ENCODE results near the gene LRRC17.

LRRC17 gene

DNA sequence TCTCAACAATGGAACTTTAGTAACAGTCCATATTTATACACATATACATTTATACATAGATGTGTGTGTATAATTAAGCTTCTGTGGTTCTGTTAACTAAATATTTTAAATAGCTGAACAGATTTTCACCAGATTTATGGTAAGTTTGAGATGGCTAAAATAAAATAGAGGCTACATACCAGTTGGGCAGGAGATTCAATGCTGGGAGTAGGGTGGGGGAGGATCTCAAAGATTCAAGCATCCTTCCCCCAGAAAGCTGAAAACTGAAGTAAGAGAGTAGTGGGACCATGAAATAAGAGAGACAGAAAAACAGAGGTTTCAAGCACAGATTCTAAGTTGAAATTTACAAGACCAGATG lies 14.0 kb downstream of the LRRC17 start:
- Histone ChIP-seq H3K27me3 (ENCODE audit: insufficient read depth, low read length) (no peaks in the 10 kb centered on the region), H3K9me3 (ENCODE audit: insufficient read depth, low read depth, low read length) (no peaks in the 10 kb centered on the region), H3K9ac (ENCODE audit: low read depth, low read length) (no peak overlapping the region), H3K4me3 (ENCODE audit: low read length) (no peak overlapping the region), H3K4me1 (ENCODE audit: insufficient read depth, low read length) (peaks cover 22% of the 10 kb centered on the region), H3K27ac (ENCODE audit: low read depth, low read length) (no peak overlapping the region), H3K36me3 (ENCODE audit: insufficient read depth, low read length) (peaks cover 3% of the 10 kb centered on the region; the same call in 1 of the 2 replicates)

DNA sequence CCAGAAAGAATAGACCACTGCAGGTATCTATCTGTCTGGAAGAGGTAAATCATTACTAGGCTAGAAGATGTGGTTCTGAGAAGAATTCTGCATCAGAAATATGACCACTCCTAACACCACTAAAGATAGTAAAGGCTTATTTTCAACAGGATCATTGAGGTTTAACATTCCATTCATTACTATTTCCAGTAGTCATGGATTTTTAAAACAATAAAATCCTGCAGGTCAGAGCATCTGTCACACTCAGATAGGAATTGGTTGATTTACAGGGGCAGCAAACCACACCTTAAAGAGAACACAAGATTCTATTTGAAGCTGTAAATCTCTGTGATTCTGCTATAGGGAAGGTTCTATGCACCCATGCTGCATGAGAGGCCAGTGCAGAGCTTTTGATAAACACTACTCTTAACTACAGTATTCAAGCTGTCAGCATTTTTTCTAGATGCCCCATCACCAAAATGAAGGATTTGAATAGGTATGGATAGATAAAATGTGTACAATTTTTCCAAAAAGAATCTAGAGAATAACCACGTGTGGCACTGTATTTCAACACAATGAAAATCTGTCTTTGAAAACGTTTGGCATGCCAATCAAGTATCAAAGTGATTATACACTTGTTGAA lies 14.6 kb downstream of the LRRC17 start:
- WGBS: 47% methylated on average over 2 of the region's 2 CpGs
- Histone ChIP-seq H3K27ac (ENCODE audit: low read depth, low read length) (no peak overlapping the region), H3K27me3 (ENCODE audit: insufficient read depth, low read length) (no peaks in the 10 kb centered on the region), H3K9me3 (ENCODE audit: insufficient read depth, low read depth, low read length) (no peaks in the 10 kb centered on the region), H3K4me1 (ENCODE audit: insufficient read depth, low read length) (peaks cover 26% of the 10 kb centered on the region), H3K36me3 (ENCODE audit: insufficient read depth, low read length) (peaks cover 3% of the 10 kb centered on the region; the same call in 1 of the 2 replicates), H3K9ac (ENCODE audit: low read depth, low read length) (no peak overlapping the region), H3K4me3 (ENCODE audit: low read length) (no peak overlapping the region)

DNA sequence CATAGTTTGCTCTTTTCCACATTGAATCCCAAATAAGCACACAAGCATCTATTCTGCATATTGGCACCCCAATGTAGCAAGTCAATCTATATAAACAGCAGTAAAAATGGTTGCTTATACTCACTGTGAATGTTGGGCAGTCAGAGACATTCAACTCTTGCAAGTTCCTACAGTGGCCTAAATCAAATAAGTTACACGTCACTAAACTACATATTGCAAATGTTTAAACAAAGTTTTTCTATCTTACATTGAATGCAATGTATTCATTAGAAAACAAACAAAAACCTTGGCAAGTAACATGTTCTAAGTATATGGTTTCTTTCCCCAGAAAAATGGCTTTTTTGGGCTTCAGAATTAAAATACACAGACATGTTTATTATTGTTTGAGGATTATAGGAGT lies 19.0 kb downstream of the LRRC17 start:
- Histone ChIP-seq H3K9me3 (ENCODE audit: insufficient read depth, low read depth, low read length) (no peaks in the 10 kb centered on the region), H3K27me3 (ENCODE audit: insufficient read depth, low read length) (no peaks in the 10 kb centered on the region), H3K4me3 (ENCODE audit: low read length) (no peak overlapping the region), H3K4me1 (ENCODE audit: insufficient read depth, low read length) (peaks cover 59% of the 10 kb centered on the region), H3K27ac (ENCODE audit: low read depth, low read length) (no peak overlapping the region), H3K36me3 (ENCODE audit: insufficient read depth, low read length) (no peaks in the 10 kb centered on the region), H3K9ac (ENCODE audit: low read depth, low read length) (no peak overlapping the region)
- WGBS: 100% methylated on average over 1 of the region's 1 CpG

GRCh38 chr7:102933763-102934162 lies 21.0 kb downstream of the LRRC17 start:
- Histone ChIP-seq H3K27me3 (ENCODE audit: insufficient read depth, low read length) (no peaks in the 10 kb centered on the region), H3K36me3 (ENCODE audit: insufficient read depth, low read length) (no peaks in the 10 kb centered on the region), H3K4me3 (ENCODE audit: low read length) (peak overlapping the region; percentile 17; the same call in 1 of the 2 replicates), H3K9ac (ENCODE audit: low read depth, low read length) (peak overlapping the region; percentile 62; the same call in 1 of the 2 replicates), H3K27ac (ENCODE audit: low read depth, low read length) (peak overlapping the region; percentile 96), H3K4me1 (ENCODE audit: insufficient read depth, low read length) (peaks cover 58% of the 10 kb centered on the region), H3K9me3 (ENCODE audit: insufficient read depth, low read depth, low read length) (no peaks in the 10 kb centered on the region)
- 22% methylated on average over 15 of the region's 15 CpGs for WGBS

DNA sequence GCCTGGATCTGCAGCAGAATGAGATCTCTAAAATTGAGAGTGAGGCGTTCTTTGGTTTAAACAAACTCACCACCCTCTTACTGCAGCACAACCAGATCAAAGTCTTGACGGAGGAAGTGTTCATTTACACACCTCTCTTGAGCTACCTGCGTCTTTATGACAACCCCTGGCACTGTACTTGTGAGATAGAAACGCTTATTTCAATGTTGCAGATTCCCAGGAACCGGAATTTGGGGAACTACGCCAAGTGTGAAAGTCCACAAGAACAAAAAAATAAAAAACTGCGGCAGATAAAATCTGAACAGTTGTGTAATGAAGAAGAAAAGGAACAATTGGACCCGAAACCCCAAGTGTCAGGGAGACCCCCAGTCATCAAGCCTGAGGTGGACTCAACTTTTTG lies 21.4 kb downstream of the LRRC17 start:
- Histone ChIP-seq H3K36me3 (ENCODE audit: insufficient read depth, low read length) (no peaks in the 10 kb centered on the region), H3K27me3 (ENCODE audit: insufficient read depth, low read length) (no peaks in the 10 kb centered on the region), H3K9ac (ENCODE audit: low read depth, low read length) (peak overlapping the region; percentile 62; the same call in 1 of the 2 replicates), H3K9me3 (ENCODE audit: insufficient read depth, low read depth, low read length) (no peaks in the 10 kb centered on the region), H3K27ac (ENCODE audit: low read depth, low read length) (peak overlapping the region; percentile 96), H3K4me1 (ENCODE audit: insufficient read depth, low read length) (peaks cover 62% of the 10 kb centered on the region), H3K4me3 (ENCODE audit: low read length) (peak overlapping the region; percentile 17; the same call in 1 of the 2 replicates)
- 67% methylated on average over 8 of the region's 8 CpGs for WGBS

GRCh38 chr7:102934701-102935100 lies 21.9 kb downstream of the LRRC17 start:
- peak overlapping the region; percentile 62; the same call in 1 of the 2 replicates for H3K9ac ChIP-seq (ENCODE audit: low read depth, low read length)
- H3K4me1 ChIP-seq (ENCODE audit: insufficient read depth, low read length): peaks cover 62% of the 10 kb centered on the region
- no peaks in the 10 kb centered on the region for H3K9me3 ChIP-seq (ENCODE audit: insufficient read depth, low read depth, low read length)
- peak overlapping the region; percentile 96 for H3K27ac ChIP-seq (ENCODE audit: low read depth, low read length)
- H3K27me3 ChIP-seq (ENCODE audit: insufficient read depth, low read length): no peaks in the 10 kb centered on the region
- H3K36me3 ChIP-seq (ENCODE audit: insufficient read depth, low read length): no peaks in the 10 kb centered on the region
- WGBS: 25% methylated on average over 2 of the region's 3 CpGs
- H3K4me3 ChIP-seq (ENCODE audit: low read length): peak overlapping the region; percentile 12; the same call in 1 of the 2 replicates

GRCh38 chr7:102935450-102936115 lies 22.8 kb downstream of the LRRC17 start:
- Histone ChIP-seq H3K4me1 (ENCODE audit: insufficient read depth, low read length) (peaks cover 63% of the 10 kb centered on the region), H3K9me3 (ENCODE audit: insufficient read depth, low read depth, low read length) (no peaks in the 10 kb centered on the region), H3K4me3 (ENCODE audit: low read length) (no peak overlapping the region), H3K9ac (ENCODE audit: low read depth, low read length) (no peak overlapping the region), H3K27ac (ENCODE audit: low read depth, low read length) (no peak overlapping the region; the same call in 1 of the 2 replicates), H3K27me3 (ENCODE audit: insufficient read depth, low read length) (no peaks in the 10 kb centered on the region), H3K36me3 (ENCODE audit: insufficient read depth, low read length) (no peaks in the 10 kb centered on the region)
- WGBS: 79% methylated on average over 5 of the region's 6 CpGs

DNA sequence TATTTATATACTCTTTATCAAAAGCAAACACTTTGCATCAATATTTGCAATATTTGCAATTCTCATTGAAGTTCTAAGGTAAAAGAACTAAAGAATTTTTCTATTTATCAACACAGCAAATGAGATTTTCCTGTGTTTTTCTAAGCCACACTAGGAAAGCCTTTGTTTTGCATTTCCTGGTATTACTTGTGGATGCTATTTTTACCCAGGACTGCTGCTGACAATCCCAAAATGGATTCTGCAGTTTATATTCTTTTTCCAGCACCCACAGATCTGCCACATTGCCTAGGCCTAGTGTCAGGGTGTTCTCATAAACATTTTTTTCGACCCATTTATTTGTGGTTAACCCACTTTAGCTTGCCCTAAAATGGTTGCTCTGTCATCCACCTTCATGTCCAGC lies 25.9 kb downstream of the LRRC17 start:
- Histone ChIP-seq H3K9me3 (ENCODE audit: insufficient read depth, low read depth, low read length) (no peaks in the 10 kb centered on the region), H3K4me3 (ENCODE audit: low read length) (no peak overlapping the region), H3K27ac (ENCODE audit: low read depth, low read length) (no peak overlapping the region), H3K4me1 (ENCODE audit: insufficient read depth, low read length) (peaks cover 77% of the 10 kb centered on the region), H3K27me3 (ENCODE audit: insufficient read depth, low read length) (no peaks in the 10 kb centered on the region), H3K36me3 (ENCODE audit: insufficient read depth, low read length) (no peaks in the 10 kb centered on the region), H3K9ac (ENCODE audit: low read depth, low read length) (no peak overlapping the region)
- WGBS: 90% methylated on average over 1 of the region's 1 CpG

DNA sequence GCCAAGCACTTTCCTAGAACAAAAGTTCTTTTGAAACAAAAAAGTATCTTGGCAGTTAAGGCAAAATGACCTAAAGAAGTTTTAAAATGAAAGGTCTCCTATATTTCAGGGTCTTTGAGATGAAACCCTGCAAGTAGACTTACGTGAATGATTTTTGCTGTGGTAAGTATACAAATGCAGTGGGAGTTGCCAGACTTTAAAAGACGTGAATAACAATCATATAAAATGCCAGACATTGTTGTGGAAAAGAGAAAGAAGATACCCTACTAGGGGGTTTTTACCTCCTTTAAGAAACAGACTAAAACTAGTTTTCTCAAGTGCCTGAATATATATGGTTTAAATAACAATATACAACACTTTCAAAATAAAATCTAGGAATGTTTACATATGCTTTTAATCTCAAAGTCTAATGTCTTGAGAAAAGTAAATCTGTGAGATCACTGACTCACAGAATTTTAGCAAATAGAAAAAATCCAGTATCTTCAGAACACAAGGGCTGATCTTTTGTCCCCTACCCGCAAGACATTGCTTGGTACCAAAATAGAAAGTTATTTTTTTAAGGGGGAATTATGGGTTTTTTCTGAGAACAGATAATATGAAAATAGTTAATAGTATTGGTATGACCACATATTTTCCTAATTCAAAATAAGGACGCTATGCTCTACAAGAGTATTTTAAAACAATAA lies 29.5 kb downstream of the LRRC17 start:
- H3K9me3 ChIP-seq (ENCODE audit: insufficient read depth, low read depth, low read length): no peaks in the 10 kb centered on the region
- H3K4me1 ChIP-seq (ENCODE audit: insufficient read depth, low read length): peaks cover 64% of the 10 kb centered on the region
- H3K4me3 ChIP-seq (ENCODE audit: low read length): peak overlapping the region; percentile 34
- no peaks in the 10 kb centered on the region for H3K36me3 ChIP-seq (ENCODE audit: insufficient read depth, low read length)
- H3K27ac ChIP-seq (ENCODE audit: low read depth, low read length): peak overlapping the region; percentile 96
- H3K27me3 ChIP-seq (ENCODE audit: insufficient read depth, low read length): no peaks in the 10 kb centered on the region
- peak overlapping the region; percentile 39; the same call in 1 of the 2 replicates for H3K9ac ChIP-seq (ENCODE audit: low read depth, low read length)
- WGBS: 31% methylated on average over 2 of the region's 4 CpGs

GRCh38 chr7:102942868-102943267 lies 30.1 kb downstream of the LRRC17 start:
- Histone ChIP-seq H3K36me3 (ENCODE audit: insufficient read depth, low read length) (no peaks in the 10 kb centered on the region), H3K4me1 (ENCODE audit: insufficient read depth, low read length) (peaks cover 61% of the 10 kb centered on the region), H3K9ac (ENCODE audit: low read depth, low read length) (no peak overlapping the region), H3K27ac (ENCODE audit: low read depth, low read length) (peak overlapping the region; percentile 96), H3K9me3 (ENCODE audit: insufficient read depth, low read depth, low read length) (no peaks in the 10 kb centered on the region), H3K4me3 (ENCODE audit: low read length) (peak overlapping the region; percentile 34), H3K27me3 (ENCODE audit: insufficient read depth, low read length) (no peaks in the 10 kb centered on the region)
- WGBS: 76% methylated on average over 1 of the region's 1 CpG

DNA sequence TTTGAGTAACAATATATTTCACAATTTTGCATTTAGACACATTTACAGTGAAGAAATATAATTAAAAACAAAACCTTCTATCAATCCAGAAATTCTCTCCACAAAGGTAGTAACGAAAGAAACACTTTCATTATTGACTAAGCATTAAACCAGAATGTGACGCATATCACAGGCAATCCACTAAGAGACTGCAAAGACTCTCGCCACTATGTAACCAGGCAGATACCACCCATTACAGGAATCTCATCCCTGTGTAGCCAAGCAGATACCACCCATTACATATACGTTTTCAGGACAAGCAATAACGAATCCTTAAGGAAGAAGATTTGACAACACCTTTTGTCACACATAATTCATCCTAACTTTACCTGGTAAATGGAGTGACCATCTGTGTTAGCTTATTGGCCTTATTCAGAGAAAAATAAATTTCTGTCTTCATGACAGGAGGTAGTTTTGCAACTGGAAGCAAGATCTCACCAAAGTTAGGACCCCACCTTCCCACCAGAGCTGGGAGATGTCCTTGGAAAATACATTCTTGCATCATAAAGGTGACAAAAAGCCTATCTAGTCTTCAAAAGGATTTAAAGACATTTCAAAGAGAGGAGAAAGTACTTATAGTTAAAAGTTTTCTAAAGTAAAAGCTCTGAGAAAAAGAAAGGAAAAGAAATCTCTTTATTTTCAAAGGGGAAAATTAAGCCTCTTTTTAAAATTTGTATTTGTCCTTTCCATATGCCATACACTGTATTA lies 30.8 kb downstream of the LRRC17 start:
- H3K4me3 ChIP-seq (ENCODE audit: low read length): peak overlapping the region; percentile 23
- H3K27ac ChIP-seq (ENCODE audit: low read depth, low read length): peak overlapping the region; percentile 96
- WGBS: 29% methylated on average over 5 of the region's 5 CpGs
- peaks cover 56% of the 10 kb centered on the region for H3K4me1 ChIP-seq (ENCODE audit: insufficient read depth, low read length)
- no peaks in the 10 kb centered on the region for H3K27me3 ChIP-seq (ENCODE audit: insufficient read depth, low read length)
- no peaks in the 10 kb centered on the region for H3K36me3 ChIP-seq (ENCODE audit: insufficient read depth, low read length)
- no peaks in the 10 kb centered on the region for H3K9me3 ChIP-seq (ENCODE audit: insufficient read depth, low read depth, low read length)
- no peak overlapping the region for H3K9ac ChIP-seq (ENCODE audit: low read depth, low read length)

Measured in HUES64 (cell line).